GM19238 (cell line): ENCODE data around the gene CEP170.
"Not testable (repeated sequence)": the region's sequence is repeated elsewhere in the genome, so short reads cannot be mapped to it uniquely, and the experiment has no call there.

Source experiments
- DNase-seq: peaks from one replicate; pipeline ENCODE4 v3.0.0; 2011; ENCODE audit warnings: low spot score; ENCODE audit not compliant: insufficient read length

The CEP170 gene

DNA sequence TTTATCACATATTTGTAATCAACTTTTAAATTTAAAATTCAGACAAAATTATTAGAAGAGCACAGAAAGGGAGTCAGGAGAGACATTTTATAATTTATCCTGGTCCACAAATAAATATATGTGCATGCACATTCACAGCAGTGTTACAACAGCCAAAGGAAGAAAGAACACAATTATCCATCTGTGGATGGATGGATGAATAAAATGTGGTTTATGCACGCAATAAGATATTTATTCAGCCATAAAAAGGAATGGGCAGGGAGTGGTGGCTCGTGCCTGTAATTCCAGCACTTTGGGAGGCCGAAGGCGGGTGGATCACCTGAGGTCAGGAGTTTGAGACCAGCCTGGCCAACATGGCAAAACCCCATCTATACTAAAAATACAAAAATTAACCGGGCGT is 77.3 kb downstream of the CEP170 start:
- not testable (repeated sequence) for DNase-seq

DNA sequence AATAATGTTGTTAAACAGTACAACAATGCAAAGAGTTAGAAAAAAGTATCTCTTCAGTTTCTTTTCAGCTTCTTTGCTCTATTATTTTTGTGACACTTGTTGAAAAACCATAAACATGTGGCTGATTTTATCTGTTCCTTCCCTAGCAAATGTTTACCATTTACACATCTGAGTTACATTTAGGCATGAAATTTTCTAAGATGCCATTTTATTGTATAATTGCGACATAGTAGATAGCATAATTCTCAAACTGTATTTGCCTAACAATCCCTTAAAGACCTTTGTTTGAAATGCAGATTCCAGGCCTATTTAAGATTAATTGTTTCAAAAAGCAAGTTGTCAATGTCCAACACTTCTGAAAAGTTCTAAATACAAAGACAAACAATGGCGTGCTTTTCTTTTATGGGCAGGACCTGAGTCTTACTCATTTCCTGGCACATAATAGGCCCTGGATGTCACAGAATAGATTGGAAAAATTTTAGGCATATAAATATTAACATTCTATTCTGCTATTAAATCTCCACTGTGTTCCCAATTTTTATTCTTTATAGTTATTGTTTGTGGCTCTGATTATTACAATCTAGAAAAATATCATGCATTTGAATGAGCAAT is 81.2 kb downstream of the CEP170 start:
- not testable (repeated sequence) for DNase-seq

DNA sequence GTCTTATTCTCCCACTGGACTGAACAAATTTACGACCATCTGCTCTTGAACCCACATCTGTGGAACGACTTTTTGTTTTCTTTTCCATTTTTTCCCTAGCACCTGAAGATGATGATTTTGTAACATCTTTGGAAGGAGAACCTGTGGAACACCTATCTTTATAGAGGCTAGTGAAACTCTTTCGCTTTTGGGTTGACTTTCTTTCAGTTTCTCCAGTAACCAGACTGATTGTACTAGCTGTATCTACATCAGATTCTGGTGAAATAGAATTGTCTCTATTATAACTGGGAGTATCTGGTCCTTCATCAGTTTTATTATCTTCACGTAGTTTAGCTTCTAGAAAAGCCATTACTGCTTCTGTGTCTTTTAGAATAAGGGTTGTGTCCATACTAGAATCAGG is 90.2 kb downstream of the CEP170 start:
- DNase-seq = not testable (repeated sequence)

DNA sequence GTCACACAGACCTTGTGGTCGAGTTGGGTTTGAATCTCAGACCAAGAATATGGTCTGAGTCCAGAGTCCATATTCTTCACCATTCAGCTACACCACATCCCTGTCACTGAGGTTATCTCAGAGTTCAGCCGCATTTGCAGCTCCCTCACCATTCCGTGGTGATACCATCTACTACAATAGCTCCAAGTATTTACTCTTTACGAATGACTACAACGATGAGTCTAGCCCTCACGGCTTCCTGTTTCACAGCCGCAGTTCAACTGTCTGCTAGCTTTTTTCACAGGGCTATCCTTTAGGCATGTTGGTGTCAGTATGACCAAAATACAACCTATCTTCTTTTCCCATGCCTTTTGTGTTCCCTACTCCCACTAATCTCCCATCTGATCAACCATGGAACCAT is 104.2 kb downstream of the CEP170 start:
- not testable (repeated sequence) for DNase-seq

DNA sequence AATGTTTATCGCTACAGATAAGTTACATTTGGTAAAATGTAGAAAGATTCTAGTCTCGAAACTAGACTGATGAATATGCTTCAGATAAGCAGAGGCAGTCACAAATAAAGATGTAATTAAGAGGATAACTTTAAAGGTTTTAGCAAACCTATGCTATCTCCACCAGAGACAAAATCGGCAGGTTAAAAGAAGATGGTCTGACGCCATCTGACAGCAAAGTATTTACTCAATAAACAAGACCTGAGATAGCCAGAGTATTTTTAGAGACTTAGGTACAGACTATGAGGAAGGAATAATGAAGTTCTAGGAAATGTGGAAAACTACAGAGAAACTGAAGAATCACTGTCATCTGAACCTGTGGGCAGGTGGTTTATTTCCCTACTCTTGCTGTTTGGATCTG is 106.0 kb downstream of the CEP170 start:
- not testable (repeated sequence) for DNase-seq

DNA sequence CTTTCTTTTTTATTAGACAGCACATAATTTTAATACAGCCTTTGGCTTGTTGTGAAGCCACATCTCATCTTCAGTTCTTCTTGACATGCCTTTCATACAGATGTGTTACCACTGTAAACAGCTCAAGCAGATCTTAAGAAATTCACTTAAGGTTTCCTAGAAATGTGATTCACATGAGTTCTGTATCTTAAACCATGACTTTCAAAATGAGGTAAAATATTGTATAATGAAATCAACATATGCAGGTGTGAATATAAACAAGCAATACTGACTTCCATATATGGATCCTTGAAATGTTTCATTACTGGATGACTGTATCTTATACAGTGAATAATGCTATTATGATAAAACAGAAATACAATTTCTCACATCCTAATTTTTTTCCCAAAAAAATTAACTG is 107.7 kb downstream of the CEP170 start:
- DNase-seq = not testable (repeated sequence)

DNA sequence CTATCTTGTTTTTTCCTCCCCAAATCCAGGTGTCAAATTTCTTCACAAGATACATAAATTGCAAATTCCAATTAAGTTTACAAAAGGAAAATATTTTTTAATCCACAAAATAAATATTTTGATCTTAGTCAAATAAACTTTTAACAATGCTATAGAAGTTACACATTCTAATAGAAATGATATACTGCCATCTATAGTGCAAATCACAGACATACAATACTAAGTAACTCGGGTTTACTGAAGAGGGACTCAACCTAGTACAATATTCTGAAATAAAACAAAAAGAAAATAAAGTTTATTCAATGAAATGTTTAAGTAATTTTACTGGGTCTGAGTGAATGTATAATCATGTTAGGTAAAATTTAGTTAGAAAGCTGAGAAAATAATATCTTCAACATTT is 114.6 kb downstream of the CEP170 start:
- not testable (repeated sequence) for DNase-seq

DNA sequence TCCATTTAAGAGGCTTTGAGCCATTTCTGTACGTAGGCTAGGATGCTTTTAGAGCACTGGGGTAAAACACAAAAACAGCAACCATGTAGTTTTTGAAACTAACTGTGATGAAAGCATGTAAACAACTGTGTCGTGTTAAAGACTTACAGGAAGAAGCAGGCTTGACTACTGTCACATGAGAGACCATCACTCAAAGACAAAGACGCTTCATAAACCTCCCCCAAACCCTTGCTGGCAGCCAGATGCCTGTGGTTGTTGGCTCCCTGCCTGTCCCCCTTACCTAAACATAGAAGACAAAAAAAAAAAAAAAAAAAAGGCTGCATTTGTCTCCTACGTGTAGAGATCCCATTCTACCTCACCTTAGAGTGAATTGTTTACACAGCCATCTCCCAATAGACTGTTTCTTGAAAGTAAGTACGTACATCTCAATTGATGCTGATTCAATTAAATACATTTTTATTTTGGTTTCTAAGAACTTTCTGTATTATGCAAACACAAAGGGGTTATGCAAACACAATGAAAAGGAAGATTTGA is 132.1 kb downstream of the CEP170 start:
- not testable (repeated sequence) for DNase-seq

DNA sequence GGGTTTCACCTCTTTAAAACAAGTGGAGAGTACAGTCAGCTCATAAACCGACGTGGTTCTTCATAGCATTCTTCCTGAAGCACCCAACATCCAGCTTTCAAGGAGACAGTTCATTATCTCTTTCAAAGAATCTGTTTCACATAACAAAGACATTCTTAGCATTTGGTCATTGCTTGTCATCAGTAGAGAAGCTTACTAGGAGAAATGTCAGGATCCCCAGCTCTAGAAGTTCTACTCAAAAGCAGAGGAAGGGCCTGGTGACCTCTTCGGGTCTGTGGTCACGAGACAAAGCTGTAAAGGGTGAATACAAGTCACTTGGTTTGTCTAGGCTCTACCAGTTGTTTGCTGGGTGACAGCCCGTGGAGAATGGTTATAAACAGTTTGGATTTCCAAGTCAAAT is 133.1 kb downstream of the CEP170 start:
- DNase-seq = not testable (repeated sequence)

DNA sequence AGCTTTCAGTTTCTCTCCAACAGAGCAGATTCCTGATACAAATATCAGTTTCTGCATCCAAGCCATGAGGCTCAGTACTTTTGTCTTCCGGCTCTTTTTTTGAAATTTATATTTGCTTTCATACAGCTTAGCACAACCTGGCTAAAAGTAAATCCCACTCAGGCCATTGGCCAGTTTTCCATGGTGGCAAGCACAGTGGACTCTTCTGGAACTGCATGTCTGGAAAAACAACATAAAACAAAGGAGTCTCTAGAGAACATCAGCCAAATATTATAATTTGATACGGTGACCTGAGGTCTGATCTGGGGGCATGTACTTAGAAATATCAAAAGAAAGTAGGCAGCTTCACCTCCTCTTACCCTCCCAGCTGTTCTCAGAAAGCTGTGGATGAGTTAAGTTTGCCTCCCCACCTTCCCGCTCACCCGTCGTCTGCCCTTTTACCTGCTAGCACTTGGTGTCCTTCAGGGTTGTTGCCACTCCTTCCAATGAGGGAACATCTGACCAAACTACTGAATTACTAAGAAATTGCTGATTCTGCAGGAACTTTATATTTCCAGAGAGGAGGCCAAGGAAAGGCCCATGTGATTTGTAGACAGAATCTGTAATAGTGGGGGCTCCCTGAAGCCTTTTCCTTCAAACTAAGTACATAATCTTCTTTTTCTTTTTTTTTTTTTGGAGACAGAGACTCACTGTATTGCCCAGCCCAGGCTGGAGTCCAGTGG is 136.3 kb downstream of the CEP170 start:
- DNase-seq = not testable (repeated sequence)

DNA sequence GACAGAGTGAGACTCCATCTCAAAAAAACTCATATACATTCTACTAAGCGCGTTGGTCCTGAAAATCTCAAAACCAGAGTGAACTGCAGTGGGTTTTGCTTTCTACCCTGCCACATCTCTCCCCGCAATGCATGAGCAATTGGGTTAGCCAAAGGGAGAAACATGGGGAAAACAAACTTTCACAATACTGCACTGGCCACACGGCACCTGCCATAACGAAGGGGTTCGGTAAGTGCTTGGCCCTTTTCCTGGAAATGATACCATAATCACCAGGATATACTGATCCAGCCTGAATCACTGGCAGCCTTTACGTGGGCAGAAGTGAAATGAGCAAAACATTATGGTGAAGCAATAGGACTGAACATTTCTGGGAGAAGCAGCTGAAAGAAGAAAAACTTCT is 138.9 kb downstream of the CEP170 start:
- not testable (repeated sequence) for DNase-seq

DNA sequence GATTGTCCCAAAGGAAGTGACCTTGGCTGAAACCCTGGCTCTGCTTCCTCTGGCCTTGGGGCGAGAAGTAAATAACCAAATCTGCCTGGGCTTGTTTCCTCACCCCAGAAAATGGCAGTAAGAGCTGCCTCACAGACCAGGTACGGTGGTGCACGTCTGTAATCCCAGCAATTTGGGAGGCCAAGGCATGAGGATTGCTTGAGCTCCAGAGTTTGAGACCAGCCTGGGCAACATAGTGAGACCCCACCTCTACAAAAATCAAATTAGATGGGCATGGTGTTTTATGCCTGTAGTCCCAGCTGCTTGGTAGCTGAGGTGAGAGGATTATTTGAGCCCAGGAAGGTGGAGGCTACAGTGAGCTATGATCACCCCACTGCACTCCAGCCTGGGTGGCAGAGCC is 140.3 kb downstream of the CEP170 start:
- DNase-seq = not testable (repeated sequence)

DNA sequence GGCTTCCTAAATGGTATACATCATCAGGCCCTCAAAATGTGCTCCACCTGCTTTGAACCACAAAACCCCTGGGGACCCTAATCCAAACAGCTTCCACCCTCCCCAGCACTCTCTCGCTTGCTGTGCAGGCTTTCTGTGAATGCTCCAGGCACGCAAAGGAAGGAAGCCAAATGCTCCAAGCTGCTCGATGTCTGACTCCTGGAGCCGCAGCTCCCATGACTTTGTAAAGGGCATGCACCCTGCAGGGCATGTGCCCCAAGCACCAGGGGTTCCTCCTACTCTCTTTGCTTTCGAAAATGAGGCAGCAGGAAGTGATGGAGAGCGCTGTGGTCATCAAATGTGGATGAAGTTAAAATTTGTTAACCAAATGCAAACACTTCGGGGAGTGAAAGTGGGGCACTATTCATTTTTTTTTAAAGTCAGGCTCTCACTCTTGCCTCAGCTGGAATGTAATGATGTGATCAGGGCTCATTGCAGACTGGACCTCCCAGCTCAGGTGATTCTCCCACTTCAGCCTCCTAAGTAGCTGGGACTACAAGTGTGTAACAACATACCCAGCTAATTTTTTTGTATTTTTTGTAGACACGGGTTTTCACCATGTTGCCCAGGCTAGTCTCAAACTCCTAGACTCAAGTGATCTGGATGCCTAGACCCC is 140.9 kb downstream of the CEP170 start:
- peak; percentile 5 for DNase-seq

DNA sequence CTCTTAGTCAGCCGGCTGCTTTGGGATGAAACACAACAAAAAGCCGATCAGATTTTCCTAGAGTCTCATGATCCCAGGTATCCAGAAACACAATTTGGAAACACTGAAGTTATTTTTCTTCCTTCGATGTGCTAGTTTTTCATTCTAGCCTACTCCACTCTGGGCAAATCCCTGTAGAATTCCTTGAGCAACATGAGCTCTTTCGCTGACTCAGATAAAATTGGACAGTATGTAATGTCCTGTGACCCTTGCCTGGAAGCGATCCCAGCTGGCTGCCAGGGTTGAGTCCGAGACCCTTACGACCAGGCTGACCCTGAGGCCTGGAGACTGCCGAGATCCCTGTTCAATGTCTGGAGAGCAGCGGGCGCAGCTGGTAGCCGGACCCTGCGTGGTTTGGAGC is 147.9 kb downstream of the CEP170 start:
- not testable (repeated sequence) for DNase-seq

DNA sequence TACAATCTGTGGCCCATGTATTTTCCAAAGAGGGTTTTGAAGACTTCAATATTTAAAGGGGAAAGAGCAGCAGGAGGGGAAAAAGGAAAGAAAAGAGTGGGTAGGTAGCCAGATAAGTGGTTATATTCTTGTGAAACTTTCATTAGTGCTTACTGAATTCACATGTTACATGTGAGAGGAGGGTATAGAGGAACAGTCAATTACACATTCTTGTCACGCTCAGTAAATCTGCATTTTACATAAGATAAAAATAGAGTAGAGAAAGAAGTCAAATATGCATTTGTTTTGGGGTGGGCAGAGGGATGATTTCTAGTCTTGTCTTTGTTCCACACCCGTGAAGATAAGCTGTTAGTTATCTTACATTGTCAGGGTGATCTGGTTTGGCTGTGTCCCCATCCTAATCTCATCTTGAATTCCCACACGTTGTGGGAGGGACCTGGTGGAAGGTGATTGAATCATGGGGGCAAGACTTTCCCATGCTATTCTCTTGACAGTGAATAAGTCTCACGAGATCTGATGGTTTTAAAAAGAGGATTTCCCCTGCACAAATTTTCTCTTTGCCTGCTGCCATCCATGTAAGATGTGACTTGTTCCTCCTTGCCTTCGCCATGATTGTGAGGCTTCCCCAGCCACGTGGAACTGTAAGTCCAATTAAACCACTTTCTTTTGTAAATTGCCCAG is 149.3 kb downstream of the CEP170 start:
- not testable (repeated sequence) for DNase-seq

DNA sequence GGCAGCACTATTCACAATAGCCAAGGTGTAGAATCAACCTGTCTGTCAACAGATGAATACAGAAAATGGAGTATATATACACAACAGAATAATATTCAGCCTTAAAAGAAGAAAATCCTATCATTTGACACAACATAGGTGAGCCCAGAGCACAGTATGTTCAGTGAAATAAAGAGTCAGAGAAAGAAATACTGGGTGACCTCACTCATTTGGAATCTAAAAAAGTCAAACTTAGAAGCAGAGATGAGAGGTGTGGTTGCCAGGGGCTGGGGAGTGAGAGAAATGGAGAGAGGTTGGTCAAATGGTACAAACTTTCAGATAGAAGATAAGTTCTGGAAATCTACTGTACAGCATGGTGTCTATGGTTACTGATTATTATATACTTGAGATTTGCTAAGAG is 150.0 kb downstream of the CEP170 start:
- DNase-seq = not testable (repeated sequence)

DNA sequence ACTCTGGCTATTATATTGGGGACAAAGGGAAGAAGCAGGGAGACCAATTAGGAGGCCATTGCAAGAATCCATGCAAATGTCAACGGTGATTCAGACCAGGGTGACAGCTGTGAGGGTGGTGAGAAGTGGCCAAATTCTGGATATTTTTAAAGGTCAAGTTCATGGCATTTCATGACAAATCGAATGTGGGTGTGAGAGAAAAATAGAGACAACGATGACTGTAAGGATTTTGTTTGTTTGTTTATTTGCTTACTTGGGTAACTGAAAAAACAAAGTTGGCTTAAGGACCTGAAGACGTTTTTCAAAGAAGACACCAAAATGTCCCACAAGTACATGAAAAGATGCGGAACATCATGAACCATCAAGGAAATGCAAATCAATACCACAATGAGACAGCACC is 150.6 kb downstream of the CEP170 start:
- not testable (repeated sequence) for DNase-seq

DNA sequence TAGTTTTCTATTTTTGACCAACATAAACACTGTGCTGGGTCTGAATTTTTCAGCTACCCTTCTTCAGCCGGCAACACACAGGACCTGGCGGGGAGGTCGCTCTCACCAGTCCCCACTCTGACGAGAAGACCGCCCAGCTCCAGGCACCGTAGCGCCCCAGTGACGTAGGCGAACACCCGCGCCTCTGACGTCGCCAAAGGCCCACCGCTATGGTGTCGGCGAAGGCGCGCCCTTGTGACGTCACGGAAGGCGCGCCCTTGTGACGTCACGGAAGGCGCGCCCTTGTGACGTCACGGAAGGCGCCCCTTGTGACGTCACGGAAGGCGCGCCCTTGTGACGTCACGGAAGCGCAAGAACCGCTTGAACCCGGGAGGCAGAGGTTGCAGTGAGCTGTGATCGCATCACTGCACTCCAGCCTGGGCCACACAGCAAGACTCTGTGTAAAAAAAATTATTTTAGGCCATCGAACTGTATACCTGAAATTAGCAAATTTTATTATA is 153.5 kb downstream of the CEP170 start:
- peak; percentile 5 for DNase-seq

DNA sequence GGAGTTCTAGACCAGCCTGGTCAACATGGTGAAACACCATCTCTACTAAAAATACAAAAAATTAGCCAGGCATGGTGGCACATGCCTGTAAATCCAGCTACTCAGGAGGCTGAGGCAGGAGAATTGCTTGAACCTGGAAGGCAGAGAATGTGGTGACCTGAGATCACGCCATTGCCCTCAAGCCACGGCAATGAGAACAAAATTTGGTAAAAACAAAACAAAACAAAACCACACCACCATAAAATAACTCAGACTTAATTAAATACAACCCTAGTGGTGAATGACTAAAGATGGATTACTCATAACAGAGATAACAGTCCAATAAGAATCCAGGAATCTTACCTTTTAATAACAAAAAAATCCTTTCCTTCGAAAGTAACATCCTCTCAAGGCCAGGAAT is 167.7 kb downstream of the CEP170 start:
- DNase-seq = not testable (repeated sequence)
